Cardiac muscle cell (in vitro differentiated cells and primary cell): ENCODE measurements around the gene SNX24. TPM values are rescaled to one million over a fixed set of nuclear protein-coding genes. Genes with fewer than 3 reads are reported as not detected.

ENCODE experiments used
- DNase-seq, 2 donors: peaks; one replicate each; pipeline versions ENCODE4 v3.0.0 to v3.0.0-alpha.2; 2010 to 2017; ENCODE audit warnings: low read depth in 1 of 2, low spot score in 1 of 2
- H3K27ac ChIP-seq: fragments of 200-600 bp; sonication (generic); 2 replicates; pipeline ENCODE4 v1.5.1; 2016
- H3K27me3 ChIP-seq: fragments of 200-600 bp; sonication (generic); 2 replicates; pipeline ENCODE4 v1.6.0; 2016; ENCODE audit warnings: control low read depth
- H3K36me3 ChIP-seq: fragments of 200-600 bp; sonication (generic); 2 replicates; pipeline ENCODE4 v1.5.1; 2016; ENCODE audit warnings: control low read depth
- H3K4me1 ChIP-seq: fragments of 200-600 bp; sonication (generic); 2 replicates; pipeline ENCODE4 v1.8.1; 2017; ENCODE audit warnings: low read depth, mild to moderate bottlenecking, mixed run types
- H3K4me3 ChIP-seq: fragments of 200-600 bp; sonication (generic); 2 replicates; pipeline ENCODE4 v1.5.1; 2016; ENCODE audit warnings: mild to moderate bottlenecking
- H3K9me3 ChIP-seq: fragments of 200-600 bp; sonication (generic); 2 replicates; pipeline ENCODE4 v1.5.1; 2017; ENCODE audit warnings: low read depth, mild to moderate bottlenecking, control low read depth
- polyA plus RNA-seq: library from polyadenylated mRNA; unstranded; fragments of >200 nt; fragmentation: Nextera tagmentation; extraction: Ambion mirVana; gene quantifications from 2 replicates; pipeline ENCODE4 v1.2.1, GENCODE V29; 2016
- total RNA-seq: library from RNA; depleted of rRNA; stranded (reverse); fragments of >200 nt; gene quantifications from 2 replicates; pipeline ENCODE4 v1.2.3, GENCODE V29; 2016
- TF ChIP-seq, protein P1 (sequence below): IDR thresholded peaks from 2 replicates; pipeline ENCODE4 v1.5.1; 2012; ENCODE audit warnings: low read depth, mild to moderate bottlenecking, low read length

The SNX24 gene
- total and polyA plus RNA-seq, 2 experiments from 2014 or later: 13.4 to 26.5 TPM

GRCh38 chr5:122831984-122832383, 13.4 kb upstream of the SNX24 start:
- H3K4me1 ChIP-seq: no peaks in the 10 kb centered on the region
- TF ChIP-seq, protein P1, sequence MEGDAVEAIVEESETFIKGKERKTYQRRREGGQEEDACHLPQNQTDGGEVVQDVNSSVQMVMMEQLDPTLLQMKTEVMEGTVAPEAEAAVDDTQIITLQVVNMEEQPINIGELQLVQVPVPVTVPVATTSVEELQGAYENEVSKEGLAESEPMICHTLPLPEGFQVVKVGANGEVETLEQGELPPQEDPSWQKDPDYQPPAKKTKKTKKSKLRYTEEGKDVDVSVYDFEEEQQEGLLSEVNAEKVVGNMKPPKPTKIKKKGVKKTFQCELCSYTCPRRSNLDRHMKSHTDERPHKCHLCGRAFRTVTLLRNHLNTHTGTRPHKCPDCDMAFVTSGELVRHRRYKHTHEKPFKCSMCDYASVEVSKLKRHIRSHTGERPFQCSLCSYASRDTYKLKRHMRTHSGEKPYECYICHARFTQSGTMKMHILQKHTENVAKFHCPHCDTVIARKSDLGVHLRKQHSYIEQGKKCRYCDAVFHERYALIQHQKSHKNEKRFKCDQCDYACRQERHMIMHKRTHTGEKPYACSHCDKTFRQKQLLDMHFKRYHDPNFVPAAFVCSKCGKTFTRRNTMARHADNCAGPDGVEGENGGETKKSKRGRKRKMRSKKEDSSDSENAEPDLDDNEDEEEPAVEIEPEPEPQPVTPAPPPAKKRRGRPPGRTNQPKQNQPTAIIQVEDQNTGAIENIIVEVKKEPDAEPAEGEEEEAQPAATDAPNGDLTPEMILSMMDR: no peak
- H3K36me3 ChIP-seq: peaks cover 16% of the 10 kb centered on the region
- H3K27ac ChIP-seq: no peak overlapping the region
- H3K4me3 ChIP-seq: no peak overlapping the region
- no peaks in the 10 kb centered on the region for H3K27me3 ChIP-seq
- no peaks in the 10 kb centered on the region for H3K9me3 ChIP-seq
- no peak for DNase-seq

DNA sequence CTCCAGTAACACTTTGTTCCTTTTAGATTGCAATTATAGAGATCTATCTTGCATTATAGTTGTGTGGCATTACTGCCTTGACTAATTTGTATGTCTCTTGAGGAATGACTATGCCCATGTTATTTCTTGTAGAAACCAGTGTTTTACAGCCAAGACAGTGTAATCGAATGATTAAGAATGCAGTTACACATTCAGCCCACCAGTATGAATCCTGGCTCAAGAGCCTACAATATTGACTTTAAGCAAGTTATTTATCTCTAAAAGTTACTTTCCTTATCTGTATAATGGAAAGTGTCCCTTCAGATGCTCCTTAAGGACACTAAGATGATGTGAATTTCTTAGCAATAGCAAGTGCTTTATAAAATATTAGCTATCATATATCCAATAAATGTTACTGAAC, 9.7 kb upstream of the SNX24 start:
- no peak for DNase-seq
- Histone ChIP-seq H3K27me3 (no peaks in the 10 kb centered on the region), H3K4me3 (no peak overlapping the region), H3K4me1 (no peaks in the 10 kb centered on the region), H3K36me3 (no peaks in the 10 kb centered on the region), H3K9me3 (no peaks in the 10 kb centered on the region), H3K27ac (no peak overlapping the region)
- TF ChIP-seq, protein P1: no peak

- no peak for DNase-seq
- no peaks in the 10 kb centered on the region for H3K36me3 ChIP-seq
- no peaks in the 10 kb centered on the region for H3K4me1 ChIP-seq
- H3K4me3 ChIP-seq: no peak overlapping the region
- H3K27me3 ChIP-seq: no peaks in the 10 kb centered on the region
- no peak overlapping the region for H3K27ac ChIP-seq
- TF ChIP-seq, protein P1: no peak
- no peaks in the 10 kb centered on the region for H3K9me3 ChIP-seq
These were observed 8.5 kb upstream of the SNX24 start for GRCh38 chr5:122836947-122837346.

DNA sequence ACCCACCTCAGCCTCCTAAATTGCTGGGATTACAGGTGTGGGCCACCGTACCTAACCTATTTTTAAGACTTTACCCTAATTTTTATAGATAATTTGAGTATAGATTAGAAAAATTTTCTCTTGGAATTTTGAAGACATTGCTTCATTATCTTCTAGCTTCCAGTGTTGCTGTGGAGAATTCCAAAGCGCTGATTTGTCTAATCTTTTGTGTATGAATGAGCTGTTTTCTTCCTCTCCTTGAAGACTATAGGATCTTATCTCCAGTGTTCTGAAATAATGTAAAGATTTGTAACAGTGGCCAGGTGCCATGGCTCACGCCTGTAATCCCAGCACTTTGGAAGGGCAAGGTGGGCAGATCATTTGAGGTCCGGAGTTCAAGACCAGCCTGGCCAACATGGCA, 5.7 kb upstream of the SNX24 start:
- H3K4me1 ChIP-seq: no peaks in the 10 kb centered on the region
- no peak for DNase-seq
- no peaks in the 10 kb centered on the region for H3K27me3 ChIP-seq
- no peaks in the 10 kb centered on the region for H3K36me3 ChIP-seq
- no peak overlapping the region for H3K27ac ChIP-seq
- no peak overlapping the region for H3K4me3 ChIP-seq
- TF ChIP-seq, protein P1: no peak
- no peaks in the 10 kb centered on the region for H3K9me3 ChIP-seq

GRCh38 chr5:122842016-122842580, 3.3 kb upstream of the SNX24 start:
- Histone ChIP-seq H3K27me3 (no peaks in the 10 kb centered on the region), H3K36me3 (no peaks in the 10 kb centered on the region), H3K27ac (no peak overlapping the region), H3K9me3 (no peaks in the 10 kb centered on the region), H3K4me1 (peaks cover 12% of the 10 kb centered on the region), H3K4me3 (no peak overlapping the region)
- TF ChIP-seq, protein P1: no peak
- no peak for DNase-seq
